K562 (cell line): Measurements from ENCODE around the gene MEIS2. TPM values are rescaled to one million over a fixed set of nuclear protein-coding genes. Genes with fewer than 3 reads are reported as not detected.

Source experiments
- ATAC-seq: fragments of 200-7000 bp; cut with Tn5 transposase; 3 replicates; pipeline ENCODE4 v1.9.1; 2020; ENCODE audit warnings: moderate library complexity
- BruUV-seq: library from RNA; stranded (reverse); fragments of 400-500 nt; replicated peaks from 2 replicates; lab custom pipeline; 2021; lab: Mats Ljungman, UMichigan
- CTCF ChIA-PET: fragments of 300-600 bp; formaldehyde crosslinking; extraction: SDS; loops from one replicate; lab custom pipeline; 2021; ENCODE audit warnings: low intra/inter-chr PET ratio; lab: Yijun Ruan, JAX
- POLR2A ChIA-PET: fragments of 300-600, 350-650 bp; sonication (Branson Sonifier 250); formaldehyde crosslinking; extraction: SDS; loops from one replicate; lab custom pipeline; 2021; ENCODE audit warnings: antibody characterized with exemption, inconsistent platforms; lab: Yijun Ruan, JAX
- DNase-seq, 4 experiments: peaks; one replicate each; pipeline versions ENCODE4 v3.0.0 to v3.0.0-alpha.2; 2011 to 2018; ENCODE audit warnings: low spot score in 3 of 4, mixed read lengths in 3 of 4; ENCODE audit errors: extremely low read depth in 1 of 4
- FAIRE-seq: peaks from 2 replicates; lab custom pipeline; 2011; peaks lifted over from hg19 to GRCh38; lab: Jason Lieb, UNC
- H2AFZ ChIP-seq: 2 replicates; pipeline ENCODE4 v1.6.0; 2011; ENCODE audit warnings: low read depth, low read length, control low read depth, inconsistent platforms
- H3K27ac ChIP-seq: fragments of 200-600 bp; 3 replicates; pipeline ENCODE4 v1.8.0; 2011; ENCODE audit warnings: low read depth, mild to moderate bottlenecking, control low read depth, inconsistent platforms, low read length, moderate library complexity, mixed read lengths; ENCODE audit errors: extremely low read depth
- H3K27me3 ChIP-seq, 2 experiments: fragments of 300-600 bp in 1 of 2; 2 replicates in 1 of 2; 3 replicates in 1 of 2; pipeline versions ENCODE4 v1.6.0 to v1.8.0; 2011; ENCODE audit warnings: inconsistent platforms in 2 of 2, low read length in 2 of 2, mild to moderate bottlenecking in 1 of 2, mixed read lengths in 1 of 2, moderate library complexity in 1 of 2; ENCODE audit not compliant: control insufficient read depth in 2 of 2, insufficient read depth in 2 of 2
- H3K36me3 ChIP-seq: fragments of 300-600 bp; 3 replicates; pipeline ENCODE4 v1.8.0; 2011; ENCODE audit warnings: mild to moderate bottlenecking, low read length, inconsistent platforms; ENCODE audit not compliant: control insufficient read depth, insufficient read depth
- H3K4me1 ChIP-seq, 2 experiments: fragments of 200-600 bp in 1 of 2; replicated peaks in 1 of 2; 2 replicates in 1 of 2; 3 replicates in 1 of 2; pipeline versions ENCODE4 v1.5.1 to v1.8.0; 2011; ENCODE audit warnings: inconsistent platforms in 2 of 2, low read length in 2 of 2, mild to moderate bottlenecking in 1 of 2, mixed read lengths in 1 of 2, moderate library complexity in 1 of 2; ENCODE audit not compliant: control insufficient read depth in 2 of 2, insufficient read depth in 2 of 2
- H3K4me2 ChIP-seq: 2 replicates; pipeline ENCODE4 v1.6.1; 2011; ENCODE audit warnings: low read length, control low read depth, inconsistent platforms, mixed read lengths; ENCODE audit not compliant: insufficient read depth
- H3K4me3 ChIP-seq: fragments of 200-600 bp; sonication (generic), shearing (Covaris generic); 2 replicates; pipeline ENCODE4 v1.5.1; 2016; ENCODE audit warnings: control low read depth, inconsistent platforms
- H3K79me2 ChIP-seq: fragments of 200-600 bp; 3 replicates; pipeline ENCODE4 v1.8.0; 2011; ENCODE audit warnings: low read length, inconsistent platforms; ENCODE audit not compliant: control insufficient read depth, insufficient read depth
- H3K9ac ChIP-seq, 2 experiments: 2 replicates each; pipeline versions ENCODE4 v1.6.0 to v1.6.1; 2011; ENCODE audit warnings: low read depth in 2 of 2, low read length in 2 of 2, control low read depth in 1 of 2, inconsistent platforms in 1 of 2, mild to moderate bottlenecking in 1 of 2, mixed read lengths in 1 of 2; ENCODE audit not compliant: insufficient read depth in 1 of 2
- H3K9me1 ChIP-seq: one replicate; pipeline ENCODE4 v1.6.0; 2011; ENCODE audit warnings: inconsistent platforms, mild to moderate bottlenecking, low read length, moderate library complexity; ENCODE audit not compliant: control insufficient read depth, insufficient read depth
- H3K9me3 ChIP-seq: replicated peaks from 2 replicates; pipeline ENCODE4 v1.5.1; 2011; ENCODE audit warnings: low read depth, low read length, inconsistent platforms; ENCODE audit not compliant: control insufficient read depth, insufficient read depth
- H4K20me1 ChIP-seq: replicated peaks from 2 replicates; pipeline ENCODE4 v1.6.1; 2011; ENCODE audit warnings: low read length, inconsistent platforms, mixed read lengths; ENCODE audit not compliant: control insufficient read depth, insufficient read depth
- ARID3B ChIP-seq: fragments of 250-450 bp; sonication (Bioruptor Pico); IDR thresholded peaks from 2 replicates; pipeline ENCODE4 v1.4.0; 2020; ENCODE audit warnings: borderline replicate concordance
- ELF4 ChIP-seq: fragments of 450-650 bp; formaldehyde crosslinking; IDR thresholded peaks from 2 replicates; pipeline ENCODE4 v1.4.0; 2022; ENCODE audit warnings: missing genetic modification characterization
- FOXM1 ChIP-seq, 2 experiments: fragments of 450-650 bp in 1 of 2; sonication (generic) in 1 of 2; formaldehyde crosslinking in 1 of 2; IDR thresholded peaks; 2 replicates each; pipeline versions ENCODE4 v1.6.1 to v1.9.0; 2017 to 2022; ENCODE audit warnings: low read depth in 2 of 2, mild to moderate bottlenecking in 2 of 2, missing genetic modification reagents in 1 of 2, moderate library complexity in 1 of 2
- HDAC6 ChIP-seq: IDR thresholded peaks from 2 replicates; pipeline ENCODE4 v1.6.1; 2012; ENCODE audit warnings: low read depth, mild to moderate bottlenecking, control low read depth, inconsistent platforms, low read length, moderate library complexity
- ILF3 ChIP-seq: fragments of 450-650 bp; IDR thresholded peaks from 2 replicates; pipeline ENCODE4 v1.6.1; 2018; ENCODE audit warnings: antibody characterized with exemption, mild to moderate bottlenecking, moderate library complexity, borderline replicate concordance
- KLF6 ChIP-seq: fragments of 250-450 bp; sonication (Bioruptor Pico); IDR thresholded peaks from 2 replicates; pipeline ENCODE4 v1.4.0; 2020; ENCODE audit warnings: mild to moderate bottlenecking, moderate library complexity, borderline replicate concordance
- MXD1 ChIP-seq: fragments of 250-450 bp; sonication (Bioruptor Pico); IDR thresholded peaks from 2 replicates; pipeline ENCODE4 v1.8.0; 2021; ENCODE audit warnings: borderline replicate concordance, mild to moderate bottlenecking, moderate library complexity; ENCODE audit not compliant: poor library complexity, severe bottlenecking
- TGIF2 ChIP-seq: sonication (generic); formaldehyde crosslinking; IDR thresholded peaks from 2 replicates; pipeline ENCODE4 v1.8.1; 2022; ENCODE audit warnings: mild to moderate bottlenecking, missing genetic modification reagents, moderate library complexity
- ZNF184 ChIP-seq: sonication (generic); formaldehyde crosslinking; IDR thresholded peaks from 2 replicates; pipeline ENCODE4 v1.5.0; 2020; ENCODE audit warnings: missing genetic modification reagents
- ZNF253 ChIP-seq: fragments of 250-450 bp; sonication (Bioruptor Pico); conservative IDR thresholded peaks from 2 replicates; pipeline ENCODE4 v1.6.1; 2021; ENCODE audit warnings: mild to moderate bottlenecking
- ZNF347 ChIP-seq: fragments of 450-650 bp; formaldehyde crosslinking; IDR thresholded peaks from 2 replicates; pipeline ENCODE4 v1.4.0; 2020; ENCODE audit warnings: low read depth, mild to moderate bottlenecking, moderate library complexity
- ZNF408 ChIP-seq: fragments of 250-450 bp; sonication (Bioruptor Pico); IDR thresholded peaks from 2 replicates; pipeline ENCODE4 v1.4.0; 2020; ENCODE audit warnings: low read depth, mild to moderate bottlenecking, moderate library complexity
- WGBS: fragments of 100-300 bp; shearing (Covaris generic); methylation state at CpG from one replicate; pipeline ENCODE4 v1.1.6; 2016; ENCODE audit warnings: low coverage, mixed read lengths; ENCODE audit not compliant: insufficient coverage; ENCODE audit errors: missing lambda C conversion rate; 5-methylcytosine and 5-hydroxymethylcytosine counted together
- in situ Hi-C: fragments of 300-500 bp; cut with MboI; formaldehyde crosslinking; loops from 4 replicates; pipeline ENCODE4 v1.15.0; 2018; ENCODE audit warnings: inconsistent platforms, mixed read lengths
- intact Hi-C: fragments of 100-400 bp; cut with micrococcal nuclease; formaldehyde crosslinking; loops from 2 replicates; pipeline ENCODE4 v1.14.2; 2022
- polyA plus RNA-seq, 8 experiments: library from polyadenylated mRNA; depleted of rRNA in 4 of 8; stranded (reverse) in 5 of 8; unstranded in 3 of 8; fragments of >200 nt; fragmentation: Nextera tagmentation in 2 of 8; fragmentation: Illumina TruSeq in 1 of 8; extraction: Ambion mirVana in 2 of 8; extraction: Trizol in 1 of 8; gene quantifications; 2 replicates each; pipeline versions ENCODE4 v1.2.1 to v1.2.3, GENCODE V29; 2011 to 2014; ENCODE audit warnings: inconsistent platforms in 1 of 8, missing spikeins in 1 of 8
- total RNA-seq, 7 experiments: library from RNA; depleted of rRNA in 6 of 7; stranded (reverse); fragments of >200 nt in 6 of 7; fragmentation: Illumina TruSeq in 2 of 7; extraction: Trizol in 2 of 7; gene quantifications; 2 replicates each; pipeline versions ENCODE4 v1.2.1 to v1.2.3, GENCODE V29; 2011 to 2021; ENCODE audit warnings: low replicate concordance in 1 of 7

MEIS2 gene
- total and polyA plus RNA-seq, 9 of the 15 experiments (the other 6 are each of a cell fraction or from before 2014, with no cell fraction given), result 7.5 to 64.2 (median 22.3) TPM

DNA sequence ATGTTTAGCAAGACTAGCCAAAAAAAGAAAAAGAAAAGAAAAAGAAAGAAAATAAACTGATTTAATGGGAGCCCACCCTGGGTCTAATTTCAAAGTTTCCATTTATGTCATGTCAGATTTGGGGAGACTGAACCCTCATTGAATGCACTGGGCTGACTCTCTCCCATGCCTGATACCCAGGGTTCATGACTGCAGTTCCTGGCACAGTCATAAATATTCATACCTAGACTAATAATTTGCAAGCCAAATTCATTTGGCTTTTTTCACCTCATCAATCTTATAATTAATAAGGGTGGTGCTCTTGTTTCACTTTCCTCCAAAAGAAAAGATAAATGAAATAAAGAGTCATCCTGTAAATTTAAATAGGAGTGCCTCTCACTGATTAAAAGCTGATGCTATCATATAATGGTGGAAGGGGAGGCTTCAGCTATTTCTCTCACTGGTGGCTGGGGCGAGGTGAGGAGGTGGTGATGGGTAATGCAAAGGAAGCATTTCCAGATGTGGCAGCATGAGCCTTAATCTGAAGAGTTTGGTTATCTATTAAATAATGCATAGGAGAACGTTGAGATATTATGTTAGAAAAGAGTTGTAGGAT, 224.5 kb downstream of the MEIS2 start:
- no TSS peak for BruUV-seq
- no peaks in the 10 kb centered on the region for H3K79me2 ChIP-seq
- ATAC-seq, result no peak
- H3K9ac ChIP-seq, result no peak overlapping the region
- H3K27me3 ChIP-seq, result peaks cover 0 to 4% of the 10 kb centered on the region in 2 experiments; a peak in 1 of 5 replicates
- peaks cover 0 to 8% of the 10 kb centered on the region in 2 experiments; a peak in 2 of 5 replicates for H3K4me1 ChIP-seq
- no peak overlapping the region for H2AFZ ChIP-seq
- no peaks in the 10 kb centered on the region for H3K36me3 ChIP-seq
- intact Hi-C loops, result no loop called here
- no peak for DNase-seq
- no peaks in the 10 kb centered on the region for H4K20me1 ChIP-seq
- in situ Hi-C loops, result loop anchor here (25.0 kb wide), 1 partner anchor 1011 kb away; no protein-coding TSS in a partner anchor
- H3K4me2 ChIP-seq, result no peak overlapping the region
- no peak overlapping the region for H3K27ac ChIP-seq
- CTCF ChIA-PET, result no interaction called here
- TF ChIP-seq KLF6 (no peak), ZNF253 (CRISPR knock-in tag) (no peak), MXD1 (CRISPR knock-in tag) (no peak), FOXM1 (IDR thresholded peaks at IDR 0.05; ENCODE audit: low read depth) (no peak), FOXM1 (CRISPR knock-in tag; IDR thresholded peaks at IDR 0.05; ENCODE audit: low read depth) (no peak), TGIF2 (CRISPR knock-in tag) (no peak), ARID3B (CRISPR knock-in tag) (no peak), ELF4 (CRISPR knock-in tag) (no peak), ZNF347 (CRISPR knock-in tag) (no peak), ZNF408 (no peak), ILF3 (no peak), ZNF184 (no peak), HDAC6 (no peak)
- no peak overlapping the region for H3K4me3 ChIP-seq
- no peaks in the 10 kb centered on the region for H3K9me3 ChIP-seq
- no peaks in the 10 kb centered on the region for H3K9me1 ChIP-seq
- no peak for FAIRE-seq
- 17% methylated on average over 2 of the region's 2 CpGs for WGBS
- POLR2A ChIA-PET, result no interaction called here
